ENCODE data around the gene ATOH1. TPM values are rescaled to one million over a fixed set of nuclear protein-coding genes. Genes with fewer than 3 reads are reported as not detected.

Gene ATOH1
- total RNA-seq, 1 experiment from 2014 or later, result not detected

- TF ChIP-seq POLR2AphosphoS5 (IDR thresholded peaks at IDR 0.05; ENCODE audit: low read depth, low read length) (no peak), CTCF (IDR thresholded peaks at IDR 0.05) (no peak), TCF7L2 (IDR thresholded peaks at IDR 0.05; ENCODE audit: low read depth, low read length) (no peak), SIN3A (IDR thresholded peaks at IDR 0.05; ENCODE audit: borderline replicate concordance, insufficient read depth, low read depth, low read length) (no peak), REST (IDR thresholded peaks at IDR 0.05; ENCODE audit: insufficient read depth in 1 of 2, low read depth in 2 of 2, low read length in 1 of 2) (no peak)
- no TSS peak for BruUV-seq (replicated peaks)
- in situ Hi-C loops (cut with HindIII; ENCODE audit: low pct_unique_long_range_greater_than_20kb, low sequenced_read_pairs), result no loop called here
- Histone ChIP-seq H3K36me3 (ENCODE audit: control insufficient read depth, insufficient read depth, low read length) (no peaks in the 10 kb centered on the region), H3K9me3 (ENCODE audit: control insufficient read depth, insufficient read depth, low read depth, low read length) (no peaks in the 10 kb centered on the region), H3K27me3 (ENCODE audit: control insufficient read depth, insufficient read depth, low read length) (no peaks in the 10 kb centered on the region), H3K4me3 (ENCODE audit: low read depth in 2 of 2, low read length in 2 of 2) (no peak overlapping the region), H3K4me1 (ENCODE audit: control insufficient read depth, insufficient read depth, low read length) (no peaks in the 10 kb centered on the region), H3K27ac (ENCODE audit: low read length) (no peak overlapping the region)
- DNase-seq (ENCODE audit: low read depth, low spot score), result no peak
- ATAC-seq, result no peak
- intact Hi-C loops (cut with micrococcal nuclease; ENCODE audit: unreplicated experiment), result no loop called here
- POLR2A ChIA-PET, result no interaction called here
- CTCF ChIA-PET, result no interaction called here
Measured at GRCh38 chr4:93810340-93810992, 18.1 kb upstream of the ATOH1 start.

DNA sequence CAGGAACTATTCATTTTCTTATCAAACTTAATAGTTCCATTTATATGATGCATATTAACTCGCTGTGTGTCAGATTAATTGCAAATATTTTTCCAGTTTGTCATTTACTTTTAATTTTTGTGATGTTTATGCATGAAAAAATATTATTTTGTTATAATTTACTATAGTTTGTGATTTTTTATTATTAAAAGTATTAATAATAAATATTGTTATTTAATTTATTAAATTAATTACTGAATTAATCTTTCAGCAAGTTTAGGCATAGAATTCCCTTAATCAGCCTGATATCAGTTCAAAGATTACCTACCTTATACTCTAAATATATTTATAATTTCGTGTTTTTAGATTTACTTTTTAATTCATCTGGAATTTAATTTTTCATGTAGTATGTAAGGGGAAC lies 15.5 kb upstream of the ATOH1 start:
- DNase-seq (ENCODE audit: low read depth, low spot score), result no peak
- no TSS peak for BruUV-seq (replicated peaks)
- H3K36me3 ChIP-seq (ENCODE audit: control insufficient read depth, insufficient read depth, low read length), result no peaks in the 10 kb centered on the region
- H3K4me1 ChIP-seq (ENCODE audit: control insufficient read depth, insufficient read depth, low read length), result no peaks in the 10 kb centered on the region
- CTCF ChIA-PET, result no interaction called here
- H3K27me3 ChIP-seq (ENCODE audit: control insufficient read depth, insufficient read depth, low read length), result no peaks in the 10 kb centered on the region
- no peak overlapping the region for H3K4me3 ChIP-seq (ENCODE audit: low read depth in 2 of 2, low read length in 2 of 2)
- no peak for TF ChIP-seq TCF7L2 (IDR thresholded peaks at IDR 0.05; ENCODE audit: low read depth, low read length)
- TF ChIP-seq SIN3A (IDR thresholded peaks at IDR 0.05; ENCODE audit: borderline replicate concordance, insufficient read depth, low read depth, low read length), result no peak
- TF ChIP-seq REST (IDR thresholded peaks at IDR 0.05; ENCODE audit: insufficient read depth in 1 of 2, low read depth in 2 of 2, low read length in 1 of 2), result no peak
- no peak for TF ChIP-seq POLR2AphosphoS5 (IDR thresholded peaks at IDR 0.05; ENCODE audit: low read depth, low read length)
- no peak for TF ChIP-seq CTCF (IDR thresholded peaks at IDR 0.05)
- no peak overlapping the region for H3K27ac ChIP-seq (ENCODE audit: low read length)
- POLR2A ChIA-PET, result no interaction called here
- no peak for ATAC-seq
- in situ Hi-C loops (cut with HindIII; ENCODE audit: low pct_unique_long_range_greater_than_20kb, low sequenced_read_pairs) (no loop called here), intact Hi-C loops (cut with micrococcal nuclease; ENCODE audit: unreplicated experiment) (no loop called here)
- H3K9me3 ChIP-seq (ENCODE audit: control insufficient read depth, insufficient read depth, low read depth, low read length), result no peaks in the 10 kb centered on the region
